WTC11 (cell line): ENCODE measurements around the gene PPM1L. TPM values are rescaled to one million over a fixed set of nuclear protein-coding genes. Genes with fewer than 3 reads are reported as not detected.

Experiments
- ATAC-seq: fragments of 200-7000 bp; cut with Tn5 transposase; 2 replicates; pipeline ENCODE4 v1.10.0; 2021; ENCODE audit warnings: mild to moderate bottlenecking, moderate library complexity
- CTCF ChIA-PET: fragments of 300-600 bp; sonication (Branson Sonifier 250); formaldehyde crosslinking; loops from one replicate; lab custom pipeline; 2021; ENCODE audit warnings: antibody characterized with exemption; lab: Charles Lee
- POLR2A ChIA-PET: fragments of 350-600 bp; sonication (Branson Sonifier 250); formaldehyde crosslinking; loops from one replicate; lab custom pipeline; 2021; ENCODE audit warnings: antibody characterized with exemption; lab: Charles Lee
- DNase-seq: peaks from one replicate; pipeline ENCODE4 v3.0.0; 2021; ENCODE audit warnings: low spot score
- H3K27ac Mint-ChIP-seq: 2 replicates; pipeline ENCODE4 v1.8.0; 2021; ENCODE audit warnings: mixed read lengths
- H3K27me3 Mint-ChIP-seq: 2 replicates; pipeline ENCODE4 v1.8.0; 2021; ENCODE audit warnings: low read depth, mild to moderate bottlenecking, moderate library complexity, mixed read lengths
- H3K36me3 Mint-ChIP-seq: 2 replicates; pipeline ENCODE4 v1.8.0; 2021; ENCODE audit warnings: mixed read lengths
- H3K4me1 Mint-ChIP-seq: 2 replicates; pipeline ENCODE4 v1.8.0; 2022; ENCODE audit warnings: mixed read lengths
- H3K4me3 Mint-ChIP-seq: 2 replicates; pipeline ENCODE4 v1.8.0; 2021; ENCODE audit warnings: mild to moderate bottlenecking, moderate library complexity, mixed read lengths
- H3K9me3 Mint-ChIP-seq: 2 replicates; pipeline ENCODE4 v1.8.0; 2021; ENCODE audit warnings: mixed read lengths
- ESRRA ChIP-seq: sonication (generic); formaldehyde crosslinking; IDR thresholded peaks from 2 replicates; pipeline ENCODE4 v1.8.1; 2022; ENCODE audit warnings: mild to moderate bottlenecking, missing genetic modification reagents, borderline replicate concordance
- GTF2I ChIP-seq: fragments of 250-450 bp; sonication (Bioruptor Pico); conservative IDR thresholded peaks from 2 replicates; pipeline ENCODE4 v1.4.0; 2021; ENCODE audit warnings: mild to moderate bottlenecking
- IRF2 ChIP-seq: sonication (generic); formaldehyde crosslinking; IDR thresholded peaks from 2 replicates; pipeline ENCODE4 v1.8.0; 2022; ENCODE audit warnings: low read depth, missing genetic modification reagents, borderline replicate concordance
- JAZF1 ChIP-seq: fragments of 250-450 bp; sonication (Bioruptor Pico); IDR thresholded peaks from 2 replicates; pipeline ENCODE4 v1.9.0; 2021; ENCODE audit warnings: moderate library complexity, mild to moderate bottlenecking, inconsistent platforms
- KAT7 ChIP-seq: sonication (generic); formaldehyde crosslinking; IDR thresholded peaks from 2 replicates; pipeline ENCODE4 v1.8.1; 2023; ENCODE audit warnings: missing genetic modification reagents, mild to moderate bottlenecking, borderline replicate concordance
- SMAD3 ChIP-seq: sonication (generic); formaldehyde crosslinking; IDR thresholded peaks from 2 replicates; pipeline ENCODE4 v1.8.0; 2022; ENCODE audit warnings: missing genetic modification reagents, mild to moderate bottlenecking, borderline replicate concordance
- SOX15 ChIP-seq: fragments of 250-450 bp; sonication (Bioruptor Pico); IDR thresholded peaks from 2 replicates; pipeline ENCODE4 v1.9.0; 2021; ENCODE audit warnings: mild to moderate bottlenecking
- ZBTB21 ChIP-seq: sonication (generic); formaldehyde crosslinking; IDR thresholded peaks from 2 replicates; pipeline ENCODE4 v1.8.1; 2023; ENCODE audit warnings: mild to moderate bottlenecking, missing genetic modification reagents, borderline replicate concordance
- ZNF423 ChIP-seq: fragments of 250-450 bp; sonication (Bioruptor Pico); IDR thresholded peaks from 2 replicates; pipeline ENCODE4 v2.1.2; 2022; ENCODE audit warnings: mild to moderate bottlenecking, moderate library complexity
- total RNA-seq: library from RNA; stranded (reverse); gene quantifications from 3 replicates; pipeline ENCODE4 v1.2.3, GENCODE V29; 2021
- TF ChIP-seq, protein P1 (sequence below): sonication (generic); formaldehyde crosslinking; IDR thresholded peaks from 2 replicates; pipeline ENCODE4 v1.8.0; 2022; ENCODE audit warnings: mild to moderate bottlenecking, missing genetic modification reagents
- TF ChIP-seq, protein P2 (sequence below): sonication (generic); formaldehyde crosslinking; IDR thresholded peaks from 2 replicates; pipeline ENCODE4 v1.8.0; 2023; ENCODE audit warnings: mild to moderate bottlenecking, missing genetic modification reagents
- TF ChIP-seq, protein P3 (sequence below): sonication (generic); formaldehyde crosslinking; IDR thresholded peaks from 2 replicates; pipeline ENCODE4 v1.8.0; 2022; ENCODE audit warnings: mild to moderate bottlenecking, missing genetic modification reagents
- TF ChIP-seq, protein P4 (sequence below): sonication (generic); formaldehyde crosslinking; IDR thresholded peaks from 2 replicates; pipeline ENCODE4 v1.8.0; 2023; ENCODE audit warnings: missing genetic modification reagents
- TF ChIP-seq, protein P5 (sequence below): sonication (generic); formaldehyde crosslinking; IDR thresholded peaks from 2 replicates; pipeline ENCODE4 v1.8.1; 2022; ENCODE audit warnings: low read depth, missing genetic modification reagents, borderline replicate concordance
- TF ChIP-seq, protein P6 (sequence below): sonication (generic); formaldehyde crosslinking; IDR thresholded peaks from 2 replicates; pipeline ENCODE4 v1.8.1; 2023; ENCODE audit warnings: mild to moderate bottlenecking, missing genetic modification reagents, moderate library complexity
- TF ChIP-seq, protein P7 (sequence below): sonication (generic); formaldehyde crosslinking; conservative IDR thresholded peaks from 2 replicates; pipeline ENCODE4 v1.8.1; 2022; ENCODE audit warnings: mild to moderate bottlenecking, missing genetic modification reagents
- TF ChIP-seq, protein P8 (sequence below): sonication (generic); formaldehyde crosslinking; IDR thresholded peaks from 2 replicates; pipeline ENCODE4 v1.8.1; 2022; ENCODE audit warnings: low read depth, mild to moderate bottlenecking, moderate library complexity, missing genetic modification reagents, borderline replicate concordance
- TF ChIP-seq, protein P9 (sequence below): sonication (generic); formaldehyde crosslinking; IDR thresholded peaks from 2 replicates; pipeline ENCODE4 v1.8.0; 2022; ENCODE audit warnings: mild to moderate bottlenecking, missing genetic modification reagents

PPM1L gene
- total RNA-seq, 1 experiment from 2014 or later: 18.1 TPM

DNA sequence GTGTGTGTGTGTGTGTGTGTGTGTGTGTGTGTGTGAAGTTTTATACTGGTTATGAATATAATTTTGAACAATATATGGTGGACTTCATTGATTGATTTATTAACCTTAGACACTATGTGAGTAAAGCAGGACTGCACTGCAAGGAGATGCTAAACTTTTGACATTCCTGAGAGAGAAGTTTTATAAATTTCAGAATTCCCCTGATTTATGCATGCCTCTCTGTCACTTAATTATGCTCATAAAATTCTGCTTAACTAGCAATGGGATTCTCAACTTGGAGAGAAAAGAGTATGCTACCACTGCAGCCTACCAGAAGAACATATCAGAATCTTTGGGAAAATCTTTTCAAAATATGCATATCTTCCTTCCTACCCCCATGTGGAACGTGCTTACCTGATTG, 204.5 kb downstream of the PPM1L start:
- Mint-ChIP-seq H3K36me3 (no peaks in the 10 kb centered on the region), H3K4me3 (no peak overlapping the region), H3K9me3 (no peaks in the 10 kb centered on the region), H3K4me1 (no peaks in the 10 kb centered on the region), H3K27me3 (no peaks in the 10 kb centered on the region)
- ATAC-seq: no peak
- DNase-seq: no peak
- TF ChIP-seq ZNF423 (CRISPR knock-in tag): no peak
- TF ChIP-seq, protein P1, sequence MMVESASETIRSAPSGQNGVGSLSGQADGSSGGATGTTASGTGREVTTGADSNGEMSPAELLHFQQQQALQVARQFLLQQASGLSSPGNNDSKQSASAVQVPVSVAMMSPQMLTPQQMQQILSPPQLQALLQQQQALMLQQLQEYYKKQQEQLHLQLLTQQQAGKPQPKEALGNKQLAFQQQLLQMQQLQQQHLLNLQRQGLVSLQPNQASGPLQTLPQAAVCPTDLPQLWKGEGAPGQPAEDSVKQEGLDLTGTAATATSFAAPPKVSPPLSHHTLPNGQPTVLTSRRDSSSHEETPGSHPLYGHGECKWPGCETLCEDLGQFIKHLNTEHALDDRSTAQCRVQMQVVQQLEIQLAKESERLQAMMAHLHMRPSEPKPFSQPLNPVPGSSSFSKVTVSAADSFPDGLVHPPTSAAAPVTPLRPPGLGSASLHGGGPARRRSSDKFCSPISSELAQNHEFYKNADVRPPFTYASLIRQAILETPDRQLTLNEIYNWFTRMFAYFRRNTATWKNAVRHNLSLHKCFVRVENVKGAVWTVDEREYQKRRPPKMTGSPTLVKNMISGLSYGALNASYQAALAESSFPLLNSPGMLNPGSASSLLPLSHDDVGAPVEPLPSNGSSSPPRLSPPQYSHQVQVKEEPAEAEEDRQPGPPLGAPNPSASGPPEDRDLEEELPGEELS (CRISPR knock-in tag): no peak
- TF ChIP-seq GTF2I (CRISPR knock-in tag): no peak
- no peak for TF ChIP-seq SMAD3 (CRISPR knock-in tag)
- TF ChIP-seq JAZF1 (CRISPR knock-in tag): no peak
- no peak for TF ChIP-seq ESRRA (CRISPR knock-in tag)
- TF ChIP-seq, protein P2, sequence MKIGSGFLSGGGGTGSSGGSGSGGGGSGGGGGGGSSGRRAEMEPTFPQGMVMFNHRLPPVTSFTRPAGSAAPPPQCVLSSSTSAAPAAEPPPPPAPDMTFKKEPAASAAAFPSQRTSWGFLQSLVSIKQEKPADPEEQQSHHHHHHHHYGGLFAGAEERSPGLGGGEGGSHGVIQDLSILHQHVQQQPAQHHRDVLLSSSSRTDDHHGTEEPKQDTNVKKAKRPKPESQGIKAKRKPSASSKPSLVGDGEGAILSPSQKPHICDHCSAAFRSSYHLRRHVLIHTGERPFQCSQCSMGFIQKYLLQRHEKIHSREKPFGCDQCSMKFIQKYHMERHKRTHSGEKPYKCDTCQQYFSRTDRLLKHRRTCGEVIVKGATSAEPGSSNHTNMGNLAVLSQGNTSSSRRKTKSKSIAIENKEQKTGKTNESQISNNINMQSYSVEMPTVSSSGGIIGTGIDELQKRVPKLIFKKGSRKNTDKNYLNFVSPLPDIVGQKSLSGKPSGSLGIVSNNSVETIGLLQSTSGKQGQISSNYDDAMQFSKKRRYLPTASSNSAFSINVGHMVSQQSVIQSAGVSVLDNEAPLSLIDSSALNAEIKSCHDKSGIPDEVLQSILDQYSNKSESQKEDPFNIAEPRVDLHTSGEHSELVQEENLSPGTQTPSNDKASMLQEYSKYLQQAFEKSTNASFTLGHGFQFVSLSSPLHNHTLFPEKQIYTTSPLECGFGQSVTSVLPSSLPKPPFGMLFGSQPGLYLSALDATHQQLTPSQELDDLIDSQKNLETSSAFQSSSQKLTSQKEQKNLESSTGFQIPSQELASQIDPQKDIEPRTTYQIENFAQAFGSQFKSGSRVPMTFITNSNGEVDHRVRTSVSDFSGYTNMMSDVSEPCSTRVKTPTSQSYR (CRISPR knock-in tag): no peak
- TF ChIP-seq, protein P3, sequence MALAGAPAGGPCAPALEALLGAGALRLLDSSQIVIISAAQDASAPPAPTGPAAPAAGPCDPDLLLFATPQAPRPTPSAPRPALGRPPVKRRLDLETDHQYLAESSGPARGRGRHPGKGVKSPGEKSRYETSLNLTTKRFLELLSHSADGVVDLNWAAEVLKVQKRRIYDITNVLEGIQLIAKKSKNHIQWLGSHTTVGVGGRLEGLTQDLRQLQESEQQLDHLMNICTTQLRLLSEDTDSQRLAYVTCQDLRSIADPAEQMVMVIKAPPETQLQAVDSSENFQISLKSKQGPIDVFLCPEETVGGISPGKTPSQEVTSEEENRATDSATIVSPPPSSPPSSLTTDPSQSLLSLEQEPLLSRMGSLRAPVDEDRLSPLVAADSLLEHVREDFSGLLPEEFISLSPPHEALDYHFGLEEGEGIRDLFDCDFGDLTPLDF (CRISPR knock-in tag): no peak
- no peak for TF ChIP-seq IRF2
- TF ChIP-seq, protein P4, sequence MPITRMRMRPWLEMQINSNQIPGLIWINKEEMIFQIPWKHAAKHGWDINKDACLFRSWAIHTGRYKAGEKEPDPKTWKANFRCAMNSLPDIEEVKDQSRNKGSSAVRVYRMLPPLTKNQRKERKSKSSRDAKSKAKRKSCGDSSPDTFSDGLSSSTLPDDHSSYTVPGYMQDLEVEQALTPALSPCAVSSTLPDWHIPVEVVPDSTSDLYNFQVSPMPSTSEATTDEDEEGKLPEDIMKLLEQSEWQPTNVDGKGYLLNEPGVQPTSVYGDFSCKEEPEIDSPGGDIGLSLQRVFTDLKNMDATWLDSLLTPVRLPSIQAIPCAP: no peak
- TF ChIP-seq KAT7 (CRISPR knock-in tag): no peak
- TF ChIP-seq SOX15 (CRISPR knock-in tag): no peak
- TF ChIP-seq ZBTB21: no peak
- TF ChIP-seq, protein P5, sequence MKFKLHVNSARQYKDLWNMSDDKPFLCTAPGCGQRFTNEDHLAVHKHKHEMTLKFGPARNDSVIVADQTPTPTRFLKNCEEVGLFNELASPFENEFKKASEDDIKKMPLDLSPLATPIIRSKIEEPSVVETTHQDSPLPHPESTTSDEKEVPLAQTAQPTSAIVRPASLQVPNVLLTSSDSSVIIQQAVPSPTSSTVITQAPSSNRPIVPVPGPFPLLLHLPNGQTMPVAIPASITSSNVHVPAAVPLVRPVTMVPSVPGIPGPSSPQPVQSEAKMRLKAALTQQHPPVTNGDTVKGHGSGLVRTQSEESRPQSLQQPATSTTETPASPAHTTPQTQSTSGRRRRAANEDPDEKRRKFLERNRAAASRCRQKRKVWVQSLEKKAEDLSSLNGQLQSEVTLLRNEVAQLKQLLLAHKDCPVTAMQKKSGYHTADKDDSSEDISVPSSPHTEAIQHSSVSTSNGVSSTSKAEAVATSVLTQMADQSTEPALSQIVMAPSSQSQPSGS (CRISPR knock-in tag): no peak
- TF ChIP-seq, protein P6, sequence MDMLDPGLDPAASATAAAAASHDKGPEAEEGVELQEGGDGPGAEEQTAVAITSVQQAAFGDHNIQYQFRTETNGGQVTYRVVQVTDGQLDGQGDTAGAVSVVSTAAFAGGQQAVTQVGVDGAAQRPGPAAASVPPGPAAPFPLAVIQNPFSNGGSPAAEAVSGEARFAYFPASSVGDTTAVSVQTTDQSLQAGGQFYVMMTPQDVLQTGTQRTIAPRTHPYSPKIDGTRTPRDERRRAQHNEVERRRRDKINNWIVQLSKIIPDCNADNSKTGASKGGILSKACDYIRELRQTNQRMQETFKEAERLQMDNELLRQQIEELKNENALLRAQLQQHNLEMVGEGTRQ (CRISPR knock-in tag): no peak
- TF ChIP-seq, all 79 proteins: peak for 0
- ChIA-PET POLR2A (no interaction called here), CTCF (no interaction called here)
- H3K27ac Mint-ChIP-seq: no peak overlapping the region

DNA sequence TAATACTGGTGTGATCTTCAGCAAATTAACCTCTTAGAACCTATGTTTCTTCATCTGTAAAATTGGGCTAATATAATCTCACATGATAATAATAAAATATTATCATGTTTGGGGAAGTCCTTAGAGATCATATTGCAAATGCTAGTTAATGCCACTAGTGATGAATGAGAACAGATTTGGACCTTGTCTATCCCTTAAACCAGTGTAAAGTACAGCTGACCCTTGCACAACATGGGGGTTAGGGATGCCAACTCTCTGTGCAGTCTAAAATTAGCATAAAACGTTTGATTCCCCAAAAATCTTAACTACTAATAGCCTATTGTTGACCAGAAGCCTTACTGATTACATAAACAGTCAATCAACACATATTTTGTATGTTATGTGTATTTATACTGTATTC, 207.9 kb downstream of the PPM1L start:
- POLR2A ChIA-PET: no interaction called here
- Mint-ChIP-seq H3K36me3 (peaks cover 7% of the 10 kb centered on the region; the same call in 1 of the 2 replicates), H3K4me3 (no peak overlapping the region), H3K9me3 (peaks cover 8% of the 10 kb centered on the region), H3K27ac (no peak overlapping the region), H3K4me1 (peaks cover 8% of the 10 kb centered on the region), H3K27me3 (no peaks in the 10 kb centered on the region)
- CTCF ChIA-PET: no interaction called here
- DNase-seq: no peak
- ATAC-seq: no peak
- TF ChIP-seq, protein P7, sequence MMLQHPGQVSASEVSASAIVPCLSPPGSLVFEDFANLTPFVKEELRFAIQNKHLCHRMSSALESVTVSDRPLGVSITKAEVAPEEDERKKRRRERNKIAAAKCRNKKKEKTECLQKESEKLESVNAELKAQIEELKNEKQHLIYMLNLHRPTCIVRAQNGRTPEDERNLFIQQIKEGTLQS (CRISPR knock-in tag): no peak
- TF ChIP-seq, protein P8, sequence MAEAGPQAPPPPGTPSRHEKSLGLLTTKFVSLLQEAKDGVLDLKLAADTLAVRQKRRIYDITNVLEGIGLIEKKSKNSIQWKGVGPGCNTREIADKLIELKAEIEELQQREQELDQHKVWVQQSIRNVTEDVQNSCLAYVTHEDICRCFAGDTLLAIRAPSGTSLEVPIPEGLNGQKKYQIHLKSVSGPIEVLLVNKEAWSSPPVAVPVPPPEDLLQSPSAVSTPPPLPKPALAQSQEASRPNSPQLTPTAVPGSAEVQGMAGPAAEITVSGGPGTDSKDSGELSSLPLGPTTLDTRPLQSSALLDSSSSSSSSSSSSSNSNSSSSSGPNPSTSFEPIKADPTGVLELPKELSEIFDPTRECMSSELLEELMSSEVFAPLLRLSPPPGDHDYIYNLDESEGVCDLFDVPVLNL (CRISPR knock-in tag): no peak
- TF ChIP-seq ESRRA (CRISPR knock-in tag): no peak
- TF ChIP-seq, protein P5 (CRISPR knock-in tag): no peak
- TF ChIP-seq, protein P9, sequence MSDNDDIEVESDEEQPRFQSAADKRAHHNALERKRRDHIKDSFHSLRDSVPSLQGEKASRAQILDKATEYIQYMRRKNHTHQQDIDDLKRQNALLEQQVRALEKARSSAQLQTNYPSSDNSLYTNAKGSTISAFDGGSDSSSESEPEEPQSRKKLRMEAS (CRISPR knock-in tag): no peak
- TF ChIP-seq, protein P6 (CRISPR knock-in tag): no peak
- TF ChIP-seq, protein P1 (CRISPR knock-in tag): no peak
